Measurements from ENCODE around the gene SAP30BP. TPM values are rescaled to one million over a fixed set of nuclear protein-coding genes. Genes with fewer than 3 reads are reported as not detected.
A peak's percentile ranks its signal among the peaks of the same experiment; 100 is the strongest.

The SAP30BP gene
- polyA plus RNA-seq, 3 donors from 2014 or later: 71.5 to 94.2 (median 80.1) TPM

GRCh38 chr17:75740631-75741077, 73.5 kb downstream of the SAP30BP start:
- Mint-ChIP-seq H3K4me1 (peaks cover 0 to 2% of the 10 kb centered on the region in 2 donors), H3K36me3 (no peaks in the 10 kb centered on the region)
- no peak for DNase-seq

GRCh38 chr17:75742337-75742736, 75.2 kb downstream of the SAP30BP start:
- DNase-seq: no peak
- no peak overlapping the region for H3K27ac Mint-ChIP-seq
- no peaks in the 10 kb centered on the region for H3K36me3 Mint-ChIP-seq

More at GRCh38 chr17:75740631-75741077, 73.5 kb downstream of the SAP30BP start:
- Mint-ChIP-seq H3K27me3 (ENCODE audit: low read depth in 3 of 3) (peaks cover 0 to 3% (median 0%) of the 10 kb centered on the region in 3 donors), H3K27ac (no peak overlapping the region), H3K9me3 (no peaks in the 10 kb centered on the region), H3K4me3 (no peak overlapping the region)

GRCh38 chr17:75743625-75744206, 76.6 kb downstream of the SAP30BP start:
- H3K9me3 Mint-ChIP-seq: no peaks in the 10 kb centered on the region
- H3K27ac Mint-ChIP-seq: no peak overlapping the region
- no peak overlapping the region for H3K4me3 Mint-ChIP-seq
- H3K4me1 Mint-ChIP-seq: peaks cover 3 to 7% of the 10 kb centered on the region in 2 donors
- H3K27me3 Mint-ChIP-seq (ENCODE audit: low read depth in 3 of 3): peaks cover 1 to 4% (median 2%) of the 10 kb centered on the region in 3 donors
- H3K36me3 Mint-ChIP-seq: no peaks in the 10 kb centered on the region
- DNase-seq: no peak

More at GRCh38 chr17:75742337-75742736, 75.2 kb downstream of the SAP30BP start:
- Mint-ChIP-seq H3K9me3 (no peaks in the 10 kb centered on the region), H3K4me3 (no peak overlapping the region), H3K27me3 (ENCODE audit: low read depth in 3 of 3) (peaks cover 0 to 2% (median 0%) of the 10 kb centered on the region in 3 donors), H3K4me1 (peaks cover 0 to 2% of the 10 kb centered on the region in 2 donors)

- peaks cover 9 to 12% of the 10 kb centered on the region in 2 donors for H3K4me1 Mint-ChIP-seq
- no peaks in the 10 kb centered on the region for H3K9me3 Mint-ChIP-seq
These were observed 81.6 kb downstream of the SAP30BP start for GRCh38 chr17:75748706-75749105.

GRCh38 chr17:75749545-75750389, 82.6 kb downstream of the SAP30BP start:
- Mint-ChIP-seq H3K27me3 (ENCODE audit: low read depth in 3 of 3) (peaks cover 4 to 5% (median 5%) of the 10 kb centered on the region in 3 donors), H3K4me3 (peak overlapping the region in 1 of 5 donors; percentile 17), H3K36me3 (no peaks in the 10 kb centered on the region), H3K9me3 (no peaks in the 10 kb centered on the region), H3K27ac (peak overlapping the region in 1 of 6 donors; percentile 4), H3K4me1 (peaks cover 15% of the 10 kb centered on the region in 2 donors)
- DNase-seq: peak; percentile 79 to 84 (median 79)

More at GRCh38 chr17:75748706-75749105, 81.6 kb downstream of the SAP30BP start:
- Mint-ChIP-seq H3K36me3 (no peaks in the 10 kb centered on the region), H3K4me3 (no peak overlapping the region), H3K27ac (no peak overlapping the region), H3K27me3 (ENCODE audit: low read depth in 3 of 3) (peaks cover 4 to 5% (median 5%) of the 10 kb centered on the region in 3 donors)
- DNase-seq: no peak

- no peak overlapping the region for H3K27ac Mint-ChIP-seq
- DNase-seq: no peak
- H3K4me3 Mint-ChIP-seq: no peak overlapping the region
- no peaks in the 10 kb centered on the region for H3K36me3 Mint-ChIP-seq
- H3K9me3 Mint-ChIP-seq: no peaks in the 10 kb centered on the region
- peaks cover 17 to 18% of the 10 kb centered on the region in 2 donors for H3K4me1 Mint-ChIP-seq
- H3K27me3 Mint-ChIP-seq (ENCODE audit: low read depth in 3 of 3): peaks cover 4 to 5% (median 5%) of the 10 kb centered on the region in 3 donors
These were observed 83.7 kb downstream of the SAP30BP start for GRCh38 chr17:75750661-75751423.

- H3K27ac Mint-ChIP-seq: no peak overlapping the region
- no peak overlapping the region for H3K4me3 Mint-ChIP-seq
- H3K9me3 Mint-ChIP-seq: no peaks in the 10 kb centered on the region
- peaks cover 3 to 5% (median 4%) of the 10 kb centered on the region in 3 donors for H3K27me3 Mint-ChIP-seq (ENCODE audit: low read depth in 3 of 3)
- H3K4me1 Mint-ChIP-seq: peaks cover 17 to 18% of the 10 kb centered on the region in 2 donors
- no peak for DNase-seq
- no peaks in the 10 kb centered on the region for H3K36me3 Mint-ChIP-seq
These were observed 84.7 kb downstream of the SAP30BP start for GRCh38 chr17:75751676-75752404.

- Mint-ChIP-seq H3K27ac (no peak overlapping the region), H3K36me3 (no peaks in the 10 kb centered on the region), H3K4me1 (peaks cover 17 to 18% of the 10 kb centered on the region in 2 donors), H3K27me3 (ENCODE audit: low read depth in 3 of 3) (peaks cover 3 to 5% (median 4%) of the 10 kb centered on the region in 3 donors), H3K9me3 (no peaks in the 10 kb centered on the region), H3K4me3 (peak overlapping the region in 3 of 5 donors; percentile 35 to 59 (median 55))
- no peak for DNase-seq
These were observed 85.2 kb downstream of the SAP30BP start for GRCh38 chr17:75752405-75752709.

GRCh38 chr17:75752802-75753513, 85.8 kb downstream of the SAP30BP start:
- no peaks in the 10 kb centered on the region for H3K9me3 Mint-ChIP-seq
- no peaks in the 10 kb centered on the region for H3K36me3 Mint-ChIP-seq
- peaks cover 0 to 3% (median 3%) of the 10 kb centered on the region in 3 donors for H3K27me3 Mint-ChIP-seq (ENCODE audit: low read depth in 3 of 3)
- peaks cover 13 to 14% of the 10 kb centered on the region in 2 donors for H3K4me1 Mint-ChIP-seq
- H3K4me3 Mint-ChIP-seq: peak overlapping the region; percentile 44 to 66 (median 63)
- no peak for DNase-seq
- H3K27ac Mint-ChIP-seq: peak overlapping the region in 1 of 6 donors; percentile 24

GRCh38 chr17:75753514-75754377, 86.6 kb downstream of the SAP30BP start:
- Mint-ChIP-seq H3K4me1 (peaks cover 11 to 14% of the 10 kb centered on the region in 2 donors), H3K36me3 (no peaks in the 10 kb centered on the region), H3K9me3 (no peaks in the 10 kb centered on the region), H3K4me3 (peak overlapping the region in 4 of 5 donors; percentile 51 to 66 (median 64)), H3K27ac (no peak overlapping the region), H3K27me3 (ENCODE audit: low read depth in 3 of 3) (peaks cover 0 to 3% (median 3%) of the 10 kb centered on the region in 3 donors)
- DNase-seq: peak; percentile 72 to 77 (median 77)

- Mint-ChIP-seq H3K4me3 (peak overlapping the region; percentile 38 to 82 (median 66)), H3K27me3 (ENCODE audit: low read depth in 3 of 3) (peaks cover 0 to 3% (median 3%) of the 10 kb centered on the region in 3 donors), H3K36me3 (no peaks in the 10 kb centered on the region), H3K4me1 (peaks cover 11 to 14% of the 10 kb centered on the region in 2 donors), H3K9me3 (no peaks in the 10 kb centered on the region), H3K27ac (peak overlapping the region in 4 of 6 donors; percentile 57 to 68 (median 63))
- no peak for DNase-seq
These were observed 87.5 kb downstream of the SAP30BP start for GRCh38 chr17:75754378-75755204.

All from immature natural killer cell (primary cell).